Mesodermal cell (in vitro differentiated cells): Measurements from ENCODE around the gene FKBP1A.

ENCODE experiments used
- H3K27ac ChIP-seq: 2 replicates; pipeline ENCODE4 v1.7.0; 2013; ENCODE audit warnings: mild to moderate bottlenecking, low read depth, low read length, moderate library complexity; ENCODE audit not compliant: severe bottlenecking
- H3K36me3 ChIP-seq: 2 replicates; pipeline ENCODE4 v1.7.1; 2013; ENCODE audit warnings: mild to moderate bottlenecking, low read length, moderate library complexity; ENCODE audit not compliant: control insufficient read depth, insufficient read depth
- H3K4me1 ChIP-seq: one replicate; pipeline ENCODE4 v1.7.1; 2013; ENCODE audit warnings: mild to moderate bottlenecking, low read length; ENCODE audit not compliant: insufficient read depth, control insufficient read depth, poor library complexity, severe bottlenecking
- H3K4me3 ChIP-seq: 2 replicates; pipeline ENCODE4 v1.7.0; 2013; ENCODE audit warnings: low read length, control low read depth, mild to moderate bottlenecking; ENCODE audit not compliant: insufficient read depth, poor library complexity, severe bottlenecking; ENCODE audit errors: extremely low read depth
- H3K9me3 ChIP-seq: 2 replicates; pipeline ENCODE4 v1.7.1; 2013; ENCODE audit warnings: mild to moderate bottlenecking, low read length, moderate library complexity; ENCODE audit not compliant: control insufficient read depth
- WGBS, 2 experiments: methylation state at CpG; one replicate each; pipeline ENCODE4 v1.1.5; 2013; ENCODE audit warnings: missing lambda C conversion rate in 2 of 2; ENCODE audit not compliant: insufficient coverage in 2 of 2; 5-methylcytosine and 5-hydroxymethylcytosine counted together

Gene FKBP1A

GRCh38 chr20:1338801-1339200, 54.1 kb downstream of the FKBP1A start:
- Histone ChIP-seq H3K9me3 (no peaks in the 10 kb centered on the region), H3K4me1 (peaks cover 10% of the 10 kb centered on the region), H3K4me3 (no peak overlapping the region), H3K36me3 (peaks cover 9% of the 10 kb centered on the region), H3K27ac (no peak overlapping the region)
- 84 to 100% methylated on average over 3 of the region's 4 CpGs for WGBS, 2 experiments

DNA sequence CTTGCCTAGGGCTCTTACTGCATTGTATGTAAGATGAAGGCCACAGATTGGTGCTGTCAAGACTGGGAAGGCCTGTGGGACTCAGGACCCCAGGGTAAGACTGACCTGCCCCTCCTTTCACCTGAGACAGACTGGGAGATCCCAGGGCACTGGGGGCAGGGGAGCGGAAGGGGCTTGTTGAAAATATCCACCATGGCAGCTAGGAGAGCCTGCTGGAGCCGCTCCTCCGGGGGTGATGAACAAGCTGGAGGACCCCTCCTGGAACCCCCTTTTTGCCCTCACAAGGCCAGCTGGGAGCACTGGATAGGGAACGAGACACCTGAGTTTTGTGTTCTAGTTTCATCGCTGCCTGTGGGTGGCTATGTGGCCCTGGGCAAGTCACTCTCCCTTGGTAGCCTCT, 54.8 kb downstream of the FKBP1A start:
- H3K36me3 ChIP-seq, result peaks cover 16% of the 10 kb centered on the region
- peaks cover 10% of the 10 kb centered on the region for H3K4me1 ChIP-seq
- no peaks in the 10 kb centered on the region for H3K9me3 ChIP-seq
- no peak overlapping the region for H3K4me3 ChIP-seq
- no peak overlapping the region for H3K27ac ChIP-seq
- WGBS, 2 experiments, result 98 to 100% methylated on average over 4 to 5 of the region's 5 CpGs

DNA sequence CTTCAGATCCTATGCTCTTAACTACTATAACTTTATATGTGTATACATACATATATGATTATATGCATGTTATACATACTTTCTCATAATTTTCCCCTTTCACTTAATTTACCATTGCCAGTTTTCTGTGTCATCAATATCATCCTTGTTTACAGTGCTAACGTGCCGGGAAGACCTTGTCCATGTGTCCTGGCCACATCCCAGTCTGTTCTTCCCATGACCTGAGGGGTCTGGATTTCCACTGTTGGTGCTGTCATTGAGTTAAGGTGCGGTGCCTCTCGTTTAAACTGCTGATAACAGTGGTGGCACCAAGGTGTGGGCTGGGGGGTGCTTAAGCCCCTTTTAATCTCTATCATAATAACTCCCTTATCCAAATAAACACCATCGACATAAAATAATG, 55.4 kb downstream of the FKBP1A start:
- H3K4me3 ChIP-seq, result no peak overlapping the region
- peaks cover 10% of the 10 kb centered on the region for H3K4me1 ChIP-seq
- no peak overlapping the region for H3K27ac ChIP-seq
- H3K36me3 ChIP-seq, result peaks cover 22% of the 10 kb centered on the region
- H3K9me3 ChIP-seq, result no peaks in the 10 kb centered on the region
- 100% methylated on average over 2 to 3 of the region's 5 CpGs for WGBS, 2 experiments

DNA sequence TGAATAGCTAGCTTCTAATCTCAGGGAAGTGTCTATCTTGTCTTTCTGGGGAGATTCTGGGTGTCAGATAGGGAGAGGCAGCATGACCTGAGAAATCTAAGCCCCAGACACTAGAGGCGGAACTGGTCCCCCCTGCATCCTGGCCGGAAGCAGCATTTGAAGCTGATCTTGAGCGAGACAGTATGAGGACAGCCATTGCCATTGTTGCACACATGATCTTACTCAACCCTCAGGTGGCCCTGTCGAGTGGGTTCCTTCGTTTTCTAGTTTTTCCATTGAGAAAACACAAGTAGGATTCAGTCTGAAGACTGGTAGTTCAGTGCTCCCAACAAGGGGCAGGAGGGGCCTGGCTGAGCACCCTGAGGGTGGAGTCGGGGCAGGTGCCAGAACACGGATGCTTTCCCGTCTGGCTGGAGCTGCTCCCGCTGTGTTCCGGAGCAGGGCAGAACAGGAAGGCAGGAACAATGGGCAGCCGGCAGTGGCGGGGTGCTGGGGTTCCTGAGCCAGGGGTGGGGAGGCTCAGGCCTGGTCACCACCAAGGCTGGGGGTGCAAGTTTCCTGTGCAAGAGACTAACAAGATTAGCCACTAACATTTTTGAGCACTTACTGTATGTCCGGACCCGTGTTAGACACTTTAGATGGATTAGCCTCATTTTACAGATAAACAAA, 56.0 kb downstream of the FKBP1A start:
- WGBS, 2 experiments, result 82 to 84% methylated on average over 8 to 10 of the region's 14 CpGs
- Histone ChIP-seq H3K9me3 (no peaks in the 10 kb centered on the region), H3K4me1 (peaks cover 7% of the 10 kb centered on the region), H3K36me3 (peaks cover 27% of the 10 kb centered on the region), H3K27ac (no peak overlapping the region), H3K4me3 (no peak overlapping the region)

DNA sequence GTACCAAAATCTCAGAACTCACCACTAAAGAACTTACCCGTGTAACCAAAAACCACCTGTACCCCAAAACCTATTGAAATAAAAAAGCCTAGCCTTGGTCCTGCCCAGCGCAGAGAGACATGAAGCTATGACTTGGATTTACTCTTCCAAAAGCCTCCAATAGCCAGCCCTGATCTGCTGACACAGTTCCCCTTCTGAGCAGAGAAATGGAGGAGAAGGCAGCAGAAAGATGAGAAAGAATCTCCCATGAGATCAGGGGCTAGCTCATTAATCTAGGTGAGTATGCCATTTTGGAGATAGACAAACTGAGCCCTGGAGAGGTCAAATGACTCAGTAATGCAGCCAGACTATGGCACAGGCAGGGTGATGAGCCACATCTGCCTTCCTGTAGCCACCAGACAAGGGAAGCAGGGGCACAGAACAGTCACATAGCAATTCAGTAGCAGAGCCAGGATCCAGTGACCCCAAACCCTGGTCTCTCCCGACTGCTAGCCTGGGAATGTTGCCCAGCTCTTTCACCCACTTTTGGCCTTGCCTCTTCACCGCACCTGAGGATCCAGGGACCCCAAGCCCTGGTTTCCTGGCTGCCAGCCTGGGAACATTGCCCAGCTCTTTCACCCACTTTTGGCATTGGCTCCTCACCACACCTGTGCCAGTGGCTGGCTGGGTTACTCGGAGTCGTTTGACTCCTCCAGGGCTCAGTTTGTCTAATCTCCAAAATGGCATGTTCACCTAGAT, 56.7 kb downstream of the FKBP1A start:
- 100% methylated on average over 3 of the region's 6 CpGs for WGBS, 2 experiments
- Histone ChIP-seq H3K4me1 (peaks cover 3% of the 10 kb centered on the region), H3K36me3 (peaks cover 30% of the 10 kb centered on the region), H3K27ac (no peak overlapping the region), H3K4me3 (no peak overlapping the region), H3K9me3 (no peaks in the 10 kb centered on the region)

DNA sequence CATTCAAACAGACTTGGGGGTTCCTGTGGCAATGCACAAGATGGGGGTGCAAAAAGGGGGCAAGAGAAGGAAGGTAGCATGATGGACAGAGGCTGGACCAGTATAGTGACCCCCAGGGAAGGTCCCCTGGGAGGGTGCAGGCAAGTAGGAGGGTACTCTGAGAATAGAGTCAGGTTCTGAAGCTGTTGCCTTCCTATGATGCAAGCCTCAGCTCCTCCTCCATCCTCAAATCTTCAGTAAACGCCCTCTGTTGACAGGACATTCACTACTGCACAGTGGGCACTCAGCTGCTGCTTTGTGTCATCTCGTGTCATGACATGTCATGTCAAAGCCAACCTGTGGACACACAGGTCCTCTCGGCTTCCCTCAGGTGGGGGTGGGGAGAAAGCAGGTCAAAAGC, 58.1 kb downstream of the FKBP1A start:
- WGBS, 2 experiments, result 41 to 71% methylated on average over 2 to 3 of the region's 3 CpGs
- Histone ChIP-seq H3K27ac (no peak overlapping the region), H3K4me1 (peaks cover 3% of the 10 kb centered on the region), H3K9me3 (no peaks in the 10 kb centered on the region), H3K36me3 (peaks cover 37% of the 10 kb centered on the region), H3K4me3 (no peak overlapping the region)

DNA sequence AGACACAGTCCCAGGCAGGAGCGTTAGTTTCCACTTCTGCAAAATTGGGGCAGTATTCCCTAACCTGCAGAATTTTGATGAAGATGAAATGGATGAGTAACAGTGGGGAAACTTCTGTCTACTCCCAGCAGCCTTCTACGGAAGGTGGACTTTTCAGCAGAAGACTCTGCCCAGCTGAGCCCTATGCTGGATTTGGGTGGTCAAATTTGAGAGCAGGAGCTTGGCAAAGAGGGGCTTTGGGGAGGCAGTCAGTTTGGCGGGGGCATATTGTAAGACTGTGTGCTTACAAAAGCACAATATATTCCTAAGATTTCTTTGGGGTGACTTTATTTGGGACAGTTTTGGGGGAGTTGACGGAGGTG, 58.5 kb downstream of the FKBP1A start:
- WGBS, 2 experiments, result 100% methylated on average over 1 to 2 of the region's 4 CpGs
- Histone ChIP-seq H3K27ac (no peak overlapping the region), H3K36me3 (peaks cover 39% of the 10 kb centered on the region), H3K4me1 (peaks cover 3% of the 10 kb centered on the region), H3K9me3 (no peaks in the 10 kb centered on the region), H3K4me3 (no peak overlapping the region)

- H3K4me3 ChIP-seq, result no peak overlapping the region
- peaks cover 45% of the 10 kb centered on the region for H3K36me3 ChIP-seq
- H3K9me3 ChIP-seq, result no peaks in the 10 kb centered on the region
- H3K4me1 ChIP-seq, result peaks cover 2% of the 10 kb centered on the region
- no peak overlapping the region for H3K27ac ChIP-seq
- WGBS, 2 experiments, result 93 to 98% methylated on average over 9 of the region's 11 CpGs
Observed at GRCh38 chr20:1333462-1334369, 59.1 kb downstream of the FKBP1A start.

GRCh38 chr20:1332749-1333300, 60.0 kb downstream of the FKBP1A start:
- 95 to 96% methylated on average over 2 of the region's 2 CpGs for WGBS, 2 experiments
- Histone ChIP-seq H3K4me3 (no peak overlapping the region), H3K4me1 (peaks cover 8% of the 10 kb centered on the region), H3K27ac (no peak overlapping the region), H3K36me3 (peaks cover 49% of the 10 kb centered on the region), H3K9me3 (no peaks in the 10 kb centered on the region)

DNA sequence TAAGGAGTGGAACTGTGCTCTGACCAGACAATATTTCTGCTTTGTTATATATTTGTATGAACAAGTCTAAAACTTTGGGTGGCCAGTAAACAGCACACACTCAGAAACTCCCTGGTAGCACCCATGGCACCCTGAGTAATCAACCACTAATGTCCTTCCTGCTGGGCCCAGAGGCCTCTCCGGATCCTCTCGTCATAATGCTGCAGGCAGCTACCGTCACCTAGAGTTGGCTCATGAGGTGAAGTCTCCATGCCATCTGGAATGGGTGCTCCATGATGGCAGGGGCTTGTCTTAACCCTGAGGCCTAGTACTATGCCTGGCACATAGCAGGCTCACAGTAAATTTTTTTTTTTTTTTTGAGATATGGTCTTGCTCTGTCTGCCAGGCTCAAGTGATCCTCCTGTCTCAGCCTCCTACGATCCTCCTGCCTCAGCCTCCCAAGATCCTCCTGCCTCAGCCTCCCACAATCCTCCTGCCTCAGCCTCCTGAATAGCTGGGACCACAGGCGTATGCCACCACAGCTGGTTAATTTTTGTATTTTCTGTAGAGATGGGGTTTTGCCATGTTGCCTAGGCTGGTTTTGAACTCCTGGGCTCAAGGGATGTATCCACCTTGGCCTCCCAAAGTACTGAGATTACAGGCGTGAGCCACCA, 60.9 kb downstream of the FKBP1A start:
- no peak overlapping the region for H3K27ac ChIP-seq
- no peak overlapping the region for H3K4me3 ChIP-seq
- peaks cover 49% of the 10 kb centered on the region for H3K36me3 ChIP-seq
- peaks cover 15% of the 10 kb centered on the region for H3K4me1 ChIP-seq
- H3K9me3 ChIP-seq, result no peaks in the 10 kb centered on the region
- WGBS, 2 experiments, result 93 to 100% methylated on average over 3 to 4 of the region's 6 CpGs
